Endodermal cell (in vitro differentiated cells): Measurements from ENCODE around the gene CTTN. TPM values are rescaled to one million over a fixed set of nuclear protein-coding genes. Genes with fewer than 3 reads are reported as not detected.

Source experiments
- DNase-seq: peaks from one replicate; pipeline ENCODE4 v3.0.0-alpha.2; 2017
- H3K27ac ChIP-seq: 2 replicates; pipeline ENCODE4 v1.5.1; 2013; ENCODE audit warnings: mild to moderate bottlenecking, low read depth, low read length, moderate library complexity
- H3K27me3 ChIP-seq: 2 replicates; pipeline ENCODE4 v1.6.1; 2013; ENCODE audit warnings: mild to moderate bottlenecking, low read length, moderate library complexity; ENCODE audit not compliant: insufficient read depth, control insufficient read depth, poor library complexity, severe bottlenecking
- H3K36me3 ChIP-seq: 2 replicates; pipeline ENCODE4 v1.7.0; 2013; ENCODE audit warnings: mild to moderate bottlenecking, low read length, moderate library complexity; ENCODE audit not compliant: control insufficient read depth, insufficient read depth
- H3K4me1 ChIP-seq: one replicate; pipeline ENCODE4 v1.7.0; 2013; ENCODE audit warnings: low read length; ENCODE audit not compliant: control insufficient read depth, insufficient read depth
- H3K4me3 ChIP-seq: 2 replicates; pipeline ENCODE4 v1.5.1; 2013; ENCODE audit warnings: mild to moderate bottlenecking, low read length, moderate library complexity
- H3K9ac ChIP-seq: 2 replicates; pipeline ENCODE4 v1.6.1; 2013; ENCODE audit warnings: mild to moderate bottlenecking, low read length, moderate library complexity; ENCODE audit not compliant: poor library complexity, severe bottlenecking; ENCODE audit errors: extremely low read depth
- H3K9me3 ChIP-seq: 2 replicates; pipeline ENCODE4 v1.6.1; 2013; ENCODE audit warnings: mild to moderate bottlenecking, low read length, moderate library complexity; ENCODE audit not compliant: control insufficient read depth
- H3K27ac Mint-ChIP-seq: 2 replicates; pipeline ENCODE4 v1.8.0; 2020; ENCODE audit warnings: mixed read lengths
- H3K27me3 Mint-ChIP-seq: 2 replicates; pipeline ENCODE4 v1.8.0; 2021; ENCODE audit warnings: mild to moderate bottlenecking, mixed read lengths; ENCODE audit not compliant: insufficient read depth
- H3K36me3 Mint-ChIP-seq: 2 replicates; pipeline ENCODE4 v1.8.0; 2020; ENCODE audit warnings: low read depth, mixed read lengths
- H3K4me1 Mint-ChIP-seq: 2 replicates; pipeline ENCODE4 v1.8.0; 2020; ENCODE audit warnings: mixed read lengths
- H3K4me3 Mint-ChIP-seq: 2 replicates; pipeline ENCODE4 v1.8.0; 2020; ENCODE audit warnings: mild to moderate bottlenecking, moderate library complexity, mixed read lengths
- H3K9me3 Mint-ChIP-seq: 2 replicates; pipeline ENCODE4 v1.8.0; 2020; ENCODE audit warnings: mild to moderate bottlenecking, mixed read lengths
- WGBS, 2 experiments: methylation state at CpG; one replicate each; pipeline versions ENCODE4 v1.1.5 to v1.1.7; 2013; ENCODE audit warnings: missing lambda C conversion rate in 2 of 2, mixed read lengths in 1 of 2; ENCODE audit not compliant: insufficient coverage in 1 of 2, insufficient read length in 1 of 2; 5-methylcytosine and 5-hydroxymethylcytosine counted together
- total RNA-seq, 2 donors: library from RNA; stranded (reverse); fragmentation: NEBNext Ultra II Directional in 1 of 2; extraction: Animal tissue kit (Norgen Biotek cat#: 25700) in 1 of 2; gene quantifications; 2 replicates in 1 of 2; 3 replicates in 1 of 2; pipeline ENCODE4 v1.2.1, GENCODE V29; 2021
- TF ChIP-seq, protein P1 (sequence below): fragments of 200-600 bp; sonication (generic); conservative IDR thresholded peaks from 2 replicates; pipeline ENCODE4 v1.5.0; 2021; ENCODE audit warnings: antibody characterized with exemption, mild to moderate bottlenecking

The CTTN gene
- total RNA-seq, 2 donors from 2014 or later: 282 to 283 TPM

DNA sequence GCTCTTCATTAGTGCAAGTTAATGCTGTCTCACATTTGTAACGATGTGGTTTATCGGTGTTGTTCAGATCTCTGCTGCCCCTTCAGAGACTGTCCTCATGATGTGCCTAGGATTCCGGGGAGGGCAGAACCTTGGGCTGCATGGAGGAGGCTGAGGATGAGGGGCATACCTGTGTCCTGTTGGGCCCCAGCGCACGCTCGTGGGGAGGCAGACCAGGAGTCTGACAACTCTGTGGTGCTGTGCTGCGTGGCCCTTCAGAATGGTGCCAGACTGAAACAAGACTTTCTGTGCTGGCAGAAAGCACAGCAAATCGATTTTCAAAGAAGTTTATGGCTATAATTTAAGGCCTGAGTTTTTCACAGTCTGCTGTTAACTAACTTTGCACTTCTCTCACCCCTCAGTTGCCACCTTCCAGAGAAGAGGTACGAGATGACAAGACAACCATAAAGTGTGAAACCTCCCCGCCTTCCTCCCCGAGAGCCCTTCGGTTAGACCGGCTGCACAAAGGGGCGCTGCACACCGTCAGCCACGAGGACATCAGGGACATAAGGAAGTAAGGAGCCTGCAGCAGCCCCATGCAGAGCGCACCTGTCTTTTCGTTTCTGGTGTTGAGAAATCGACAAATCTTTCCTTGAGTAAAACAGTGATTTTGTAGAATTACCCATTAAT, 44.3 kb upstream of the CTTN start:
- DNase-seq: no peak
- no peak overlapping the region for H3K9ac ChIP-seq
- peak overlapping the region; percentile 75 for H3K27ac Mint-ChIP-seq

DNA sequence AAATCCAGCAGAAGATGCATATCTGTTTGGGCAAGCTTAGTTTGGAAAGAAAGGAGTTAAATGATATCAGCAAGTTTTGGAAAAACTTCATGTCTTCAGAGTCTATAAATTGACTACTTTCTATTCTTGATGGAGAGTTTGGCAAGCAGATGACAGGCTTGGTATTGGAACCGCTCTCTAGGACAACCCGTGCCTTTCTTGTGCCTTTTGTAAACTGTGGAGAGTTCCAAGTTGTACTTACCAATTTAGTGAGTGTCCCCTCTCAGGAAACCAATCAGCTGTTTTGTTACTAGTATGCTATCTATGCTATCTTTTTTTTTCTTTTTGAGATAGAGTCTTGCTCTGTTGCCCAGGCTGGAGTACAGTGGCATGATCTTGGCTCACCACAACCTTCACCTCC, 43.7 kb upstream of the CTTN start:
- whole genome bisulfite sequencing, 2 experiments: 93 to 100% methylated on average over 2 of the region's 2 CpGs
- Mint-ChIP-seq H3K4me1 (no peaks in the 10 kb centered on the region), H3K36me3 (peaks cover 82% of the 10 kb centered on the region), H3K9me3 (no peaks in the 10 kb centered on the region), H3K27ac (no peak overlapping the region), H3K27me3 (no peaks in the 10 kb centered on the region), H3K4me3 (no peak overlapping the region)
- Histone ChIP-seq H3K9ac (no peak overlapping the region), H3K36me3 (peaks cover 95% of the 10 kb centered on the region), H3K27ac (no peak overlapping the region), H3K4me3 (no peak overlapping the region), H3K4me1 (no peaks in the 10 kb centered on the region), H3K9me3 (no peaks in the 10 kb centered on the region), H3K27me3 (no peaks in the 10 kb centered on the region)
- DNase-seq: no peak
- TF ChIP-seq, protein P1, sequence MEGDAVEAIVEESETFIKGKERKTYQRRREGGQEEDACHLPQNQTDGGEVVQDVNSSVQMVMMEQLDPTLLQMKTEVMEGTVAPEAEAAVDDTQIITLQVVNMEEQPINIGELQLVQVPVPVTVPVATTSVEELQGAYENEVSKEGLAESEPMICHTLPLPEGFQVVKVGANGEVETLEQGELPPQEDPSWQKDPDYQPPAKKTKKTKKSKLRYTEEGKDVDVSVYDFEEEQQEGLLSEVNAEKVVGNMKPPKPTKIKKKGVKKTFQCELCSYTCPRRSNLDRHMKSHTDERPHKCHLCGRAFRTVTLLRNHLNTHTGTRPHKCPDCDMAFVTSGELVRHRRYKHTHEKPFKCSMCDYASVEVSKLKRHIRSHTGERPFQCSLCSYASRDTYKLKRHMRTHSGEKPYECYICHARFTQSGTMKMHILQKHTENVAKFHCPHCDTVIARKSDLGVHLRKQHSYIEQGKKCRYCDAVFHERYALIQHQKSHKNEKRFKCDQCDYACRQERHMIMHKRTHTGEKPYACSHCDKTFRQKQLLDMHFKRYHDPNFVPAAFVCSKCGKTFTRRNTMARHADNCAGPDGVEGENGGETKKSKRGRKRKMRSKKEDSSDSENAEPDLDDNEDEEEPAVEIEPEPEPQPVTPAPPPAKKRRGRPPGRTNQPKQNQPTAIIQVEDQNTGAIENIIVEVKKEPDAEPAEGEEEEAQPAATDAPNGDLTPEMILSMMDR: no peak

More for the DNA sequence above, 44.3 kb upstream of the CTTN start:
- H3K27ac ChIP-seq: no peak overlapping the region
- H3K4me1 Mint-ChIP-seq: no peaks in the 10 kb centered on the region
- 96 to 98% methylated on average over 16 to 19 of the region's 19 CpGs for WGBS, 2 experiments
- no peaks in the 10 kb centered on the region for H3K4me1 ChIP-seq
- H3K27me3 Mint-ChIP-seq: no peaks in the 10 kb centered on the region
- no peaks in the 10 kb centered on the region for H3K27me3 ChIP-seq
- no peaks in the 10 kb centered on the region for H3K9me3 Mint-ChIP-seq
- H3K36me3 ChIP-seq: peaks cover 95% of the 10 kb centered on the region
- no peak overlapping the region for H3K4me3 ChIP-seq
- H3K4me3 Mint-ChIP-seq: no peak overlapping the region
- no peaks in the 10 kb centered on the region for H3K9me3 ChIP-seq
- peaks cover 84% of the 10 kb centered on the region for H3K36me3 Mint-ChIP-seq
- TF ChIP-seq, protein P1: no peak

DNA sequence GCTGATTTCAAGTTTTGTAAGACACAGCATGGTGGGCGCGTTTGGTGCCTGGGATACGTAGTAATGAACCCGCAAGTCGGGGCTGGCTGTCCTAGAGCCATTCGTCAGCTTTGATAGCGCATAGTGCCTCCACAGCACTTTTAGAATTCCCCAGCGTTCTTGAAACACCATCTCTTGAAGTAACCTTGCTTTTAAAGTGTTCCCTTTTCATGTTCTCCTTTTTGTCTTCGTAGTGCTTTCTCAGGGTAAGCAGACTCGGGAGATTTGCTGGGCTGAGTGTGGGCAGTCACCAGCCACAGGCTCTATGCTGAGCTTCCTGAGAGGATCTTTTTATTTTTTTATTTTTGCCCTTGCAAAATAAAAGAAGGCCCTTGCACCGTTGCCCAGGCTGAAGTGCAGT, 39.6 kb upstream of the CTTN start:
- Histone ChIP-seq H3K27me3 (no peaks in the 10 kb centered on the region), H3K9ac (no peak overlapping the region), H3K4me1 (no peaks in the 10 kb centered on the region), H3K4me3 (no peak overlapping the region), H3K9me3 (no peaks in the 10 kb centered on the region), H3K36me3 (peaks cover 97% of the 10 kb centered on the region), H3K27ac (no peak overlapping the region)
- no peak overlapping the region for H3K27ac Mint-ChIP-seq
- TF ChIP-seq, protein P1: no peak
- no peaks in the 10 kb centered on the region for H3K4me1 Mint-ChIP-seq
- peaks cover 84% of the 10 kb centered on the region for H3K36me3 Mint-ChIP-seq
- no peaks in the 10 kb centered on the region for H3K9me3 Mint-ChIP-seq
- WGBS, 2 experiments: 95 to 97% methylated on average over 11 of the region's 11 CpGs
- DNase-seq: no peak
- no peaks in the 10 kb centered on the region for H3K27me3 Mint-ChIP-seq
- no peak overlapping the region for H3K4me3 Mint-ChIP-seq
